Activated T-cell treated with anti-CD3 and anti-CD28 coated beads for 4 hours (primary cell): ENCODE data around the gene ERC2.
"Not testable (repeated sequence)": the region's sequence is repeated elsewhere in the genome, so short reads cannot be mapped to it uniquely, and the experiment has no call there.

Experiments
- DNase-seq: peaks from one replicate; pipeline ENCODE4 v3.0.0-alpha.2; 2020

Gene ERC2

DNA sequence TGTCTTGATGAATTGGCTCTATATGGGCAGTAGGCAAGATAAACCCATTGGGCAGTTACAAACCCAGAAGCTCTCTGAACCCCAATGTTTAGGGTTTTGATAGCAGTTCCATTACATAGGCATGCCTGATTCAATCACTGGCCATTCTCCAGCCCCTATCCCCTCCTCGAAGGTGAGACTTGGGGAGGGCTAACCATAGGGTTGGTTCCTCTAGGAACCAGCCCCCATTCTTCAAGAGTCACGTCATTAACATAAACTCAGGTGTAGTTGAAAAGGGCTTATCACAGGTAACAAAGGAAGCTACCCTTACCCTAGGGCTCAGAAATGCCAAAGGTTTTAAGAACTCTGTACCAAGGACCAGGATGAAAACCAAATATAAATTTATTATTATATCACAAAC lies 353.1 kb downstream of the ERC2 start:
- no peak for DNase-seq

DNA sequence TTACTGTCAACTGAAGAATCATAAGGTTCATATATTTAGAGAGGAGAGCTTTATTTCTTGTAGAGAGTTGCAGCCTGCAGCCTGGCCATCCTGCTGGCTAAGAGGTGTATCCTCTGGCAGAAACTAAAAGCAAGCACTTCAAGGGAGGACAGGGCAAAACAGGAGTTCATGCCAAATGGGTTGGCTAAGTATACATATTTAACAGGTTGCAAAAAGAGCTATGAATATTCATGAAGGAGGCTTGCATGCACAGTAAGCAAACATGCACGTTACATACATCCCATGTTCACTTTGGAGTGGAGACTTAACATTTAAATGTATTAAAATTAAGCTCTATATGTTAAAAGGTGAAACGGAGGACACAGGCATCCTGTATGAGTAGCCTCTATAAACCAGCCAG lies 354.4 kb downstream of the ERC2 start:
- DNase-seq = no peak

DNA sequence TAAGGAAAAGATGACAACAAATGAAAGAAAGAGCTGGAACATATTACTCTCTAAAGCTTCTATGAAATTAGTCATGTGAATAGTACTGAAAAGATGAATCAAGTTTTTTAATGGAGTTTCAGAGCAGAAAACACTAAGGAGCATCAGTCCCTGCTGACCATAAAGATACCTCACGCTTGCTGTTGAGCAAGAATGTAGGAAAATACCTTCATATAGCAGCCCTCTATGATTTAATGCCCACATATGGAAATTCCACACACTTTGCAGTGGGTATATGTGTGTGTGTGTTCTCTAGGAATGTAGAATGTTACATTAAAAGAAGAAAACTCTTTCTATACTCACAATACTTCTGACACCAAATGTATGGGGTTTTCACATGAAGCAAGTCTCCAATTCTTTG lies 355.0 kb downstream of the ERC2 start:
- no peak for DNase-seq

DNA sequence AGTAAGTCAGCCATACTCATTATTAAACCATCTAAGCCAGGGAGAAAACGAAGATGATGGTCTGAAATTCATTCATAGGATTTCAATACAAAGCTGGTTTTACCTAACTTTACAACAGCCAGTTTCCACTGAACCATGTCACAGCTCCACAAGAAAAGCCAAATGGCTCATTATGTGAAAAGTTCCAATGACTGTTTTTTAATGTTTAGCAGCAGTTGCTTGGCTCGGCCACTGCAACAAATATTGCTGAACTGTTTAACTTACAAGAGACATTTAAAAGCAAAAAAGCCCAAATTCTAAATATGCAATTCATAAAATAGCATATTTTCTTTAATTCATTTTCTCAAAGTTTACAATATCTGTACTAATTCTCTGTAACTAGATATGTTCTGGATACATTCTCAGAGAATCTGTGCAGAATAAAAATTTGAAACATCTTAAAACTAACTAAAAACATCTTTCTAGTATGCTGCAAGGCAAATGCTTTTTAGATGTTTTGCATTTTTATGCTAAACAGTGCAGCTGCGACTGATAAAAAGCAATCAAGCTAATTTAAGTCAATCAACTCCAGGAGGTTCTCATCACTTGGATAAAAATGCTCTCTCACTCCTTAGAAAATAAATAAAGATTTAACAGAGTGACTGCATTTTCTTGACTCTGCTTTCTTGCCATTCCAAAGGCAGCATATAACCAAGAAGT lies 356.5 kb downstream of the ERC2 start:
- DNase-seq = no peak

DNA sequence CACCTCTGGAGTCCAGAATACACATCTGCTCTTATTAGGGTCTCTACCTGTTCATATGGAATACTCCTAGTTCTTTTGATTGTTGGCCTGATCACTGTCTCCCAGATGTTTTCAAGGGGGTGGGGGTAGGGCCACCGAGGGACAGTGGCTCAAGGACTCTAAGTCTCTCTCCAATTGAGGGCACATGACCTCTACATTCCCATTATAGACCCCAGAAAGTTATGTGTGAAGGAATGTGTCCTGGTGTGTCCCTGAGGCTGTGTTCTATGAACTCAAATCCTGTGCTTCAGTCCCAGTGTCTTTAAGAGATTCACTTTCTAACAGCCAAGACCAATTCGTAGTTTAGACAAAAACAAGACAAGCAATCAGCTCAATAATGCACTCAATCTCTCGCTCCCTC lies 357.4 kb downstream of the ERC2 start:
- DNase-seq = no peak

DNA sequence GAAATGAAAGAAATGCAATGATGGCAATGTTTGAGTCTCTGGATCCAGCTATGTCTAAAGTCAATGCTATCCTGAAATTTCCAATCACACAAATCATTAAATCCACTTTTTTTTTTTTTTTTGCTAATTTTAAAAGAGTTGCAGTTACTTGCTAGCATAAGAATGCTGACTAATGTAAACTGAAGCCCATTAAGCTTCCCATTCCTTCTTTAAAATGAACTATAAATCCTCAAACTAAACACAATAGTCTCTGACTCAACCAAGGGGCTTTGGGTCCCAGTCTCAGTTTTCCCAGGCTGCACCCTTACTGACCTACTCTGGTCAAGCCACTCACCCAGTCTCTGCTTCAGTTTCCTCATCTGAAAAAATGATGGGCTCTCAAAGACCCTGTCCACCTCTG lies 361.1 kb downstream of the ERC2 start:
- DNase-seq = no peak

DNA sequence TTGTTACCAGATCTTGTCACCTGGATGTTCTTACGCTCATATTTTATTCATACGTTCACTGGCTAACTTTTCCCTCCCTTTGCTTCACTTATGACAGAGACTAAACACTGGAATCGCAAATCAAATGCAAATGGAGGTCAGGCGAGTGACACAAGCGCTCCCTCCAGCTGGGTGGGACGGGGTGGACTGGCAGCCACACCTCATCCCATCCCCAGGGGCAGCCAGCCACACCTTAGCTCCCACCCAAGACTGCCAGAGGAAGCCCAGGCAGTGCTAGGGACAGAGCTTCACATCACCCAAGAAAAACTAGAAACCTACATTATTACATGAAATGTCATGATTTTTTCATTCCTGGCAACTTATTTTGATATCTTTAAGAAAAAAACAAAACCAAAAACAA lies 366.2 kb downstream of the ERC2 start:
- no peak for DNase-seq

DNA sequence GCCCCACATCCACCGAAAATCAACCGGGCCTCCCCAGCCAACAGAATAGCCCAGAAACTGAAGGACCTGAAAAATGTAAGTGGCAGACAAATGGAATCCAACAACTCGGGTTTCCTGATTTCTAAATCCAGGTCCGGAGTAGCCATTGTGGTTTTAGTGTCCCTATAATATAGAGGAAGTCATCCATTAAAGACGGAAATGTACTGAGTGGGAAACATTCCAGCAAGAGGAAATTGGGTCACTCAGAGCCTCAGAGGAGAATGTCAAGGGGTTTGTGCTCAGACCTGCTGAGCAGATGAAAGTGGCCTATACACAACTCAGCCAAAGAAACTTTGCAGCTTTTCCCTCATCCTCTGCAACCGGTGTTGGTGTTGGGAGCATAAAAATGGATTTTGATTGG lies 366.7 kb downstream of the ERC2 start:
- DNase-seq = no peak

DNA sequence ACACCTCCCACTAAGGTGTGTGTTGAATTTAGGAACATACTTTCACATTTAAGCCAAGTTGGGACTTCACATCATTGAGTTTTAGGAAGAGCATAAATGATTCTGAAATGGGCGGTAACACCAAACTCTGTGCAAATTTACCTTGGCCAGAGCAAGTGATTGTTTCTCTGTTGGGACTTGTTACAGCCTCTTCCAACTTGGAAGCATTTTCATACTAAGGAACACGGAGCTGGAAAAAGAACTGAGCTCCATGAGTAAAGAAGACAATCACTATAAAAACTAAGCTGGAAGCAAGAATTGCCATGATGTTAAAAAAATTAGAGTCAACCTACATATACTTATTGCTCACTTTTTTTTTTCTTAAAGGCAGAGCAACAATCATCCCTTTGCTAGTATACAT lies 371.3 kb downstream of the ERC2 start:
- no peak for DNase-seq

DNA sequence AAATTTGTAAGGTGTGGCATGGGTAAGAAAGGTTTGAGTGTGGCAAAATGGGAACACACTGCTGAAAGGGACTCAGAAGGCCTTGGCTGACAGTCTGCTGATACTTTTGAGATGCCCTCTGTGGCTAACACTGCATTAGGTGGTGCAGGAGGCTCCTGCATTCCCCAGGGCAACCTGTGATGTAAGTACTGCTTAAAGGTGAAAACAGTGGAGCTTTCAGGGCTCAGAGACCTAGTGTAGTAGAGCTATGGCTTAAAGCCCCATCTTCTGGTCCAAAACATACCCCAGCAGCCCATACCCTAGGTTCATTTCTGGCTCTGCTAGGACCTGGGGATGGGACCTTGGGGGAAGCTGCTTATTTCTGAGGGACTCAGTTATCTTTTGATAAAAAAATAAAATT lies 374.1 kb downstream of the ERC2 start:
- no peak for DNase-seq

DNA sequence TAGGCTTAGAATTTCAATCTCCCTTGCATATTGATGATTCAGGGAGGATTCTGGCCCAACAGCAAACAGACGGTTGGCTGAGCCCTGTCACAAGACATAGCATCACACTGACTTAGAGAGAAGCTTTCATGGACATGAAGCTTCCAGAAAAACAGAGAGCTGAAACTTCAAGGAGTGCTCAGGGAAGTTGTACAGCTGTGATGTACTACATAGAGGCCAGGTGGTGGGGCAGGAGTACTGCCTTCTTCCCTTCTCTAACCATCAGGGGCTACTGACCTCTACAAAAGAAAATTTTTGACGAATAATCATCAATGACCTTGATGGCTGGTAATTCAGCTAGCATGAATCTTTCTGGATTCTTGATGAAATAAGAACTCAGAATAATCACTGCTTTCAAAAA lies 378.5 kb downstream of the ERC2 start:
- no peak for DNase-seq

DNA sequence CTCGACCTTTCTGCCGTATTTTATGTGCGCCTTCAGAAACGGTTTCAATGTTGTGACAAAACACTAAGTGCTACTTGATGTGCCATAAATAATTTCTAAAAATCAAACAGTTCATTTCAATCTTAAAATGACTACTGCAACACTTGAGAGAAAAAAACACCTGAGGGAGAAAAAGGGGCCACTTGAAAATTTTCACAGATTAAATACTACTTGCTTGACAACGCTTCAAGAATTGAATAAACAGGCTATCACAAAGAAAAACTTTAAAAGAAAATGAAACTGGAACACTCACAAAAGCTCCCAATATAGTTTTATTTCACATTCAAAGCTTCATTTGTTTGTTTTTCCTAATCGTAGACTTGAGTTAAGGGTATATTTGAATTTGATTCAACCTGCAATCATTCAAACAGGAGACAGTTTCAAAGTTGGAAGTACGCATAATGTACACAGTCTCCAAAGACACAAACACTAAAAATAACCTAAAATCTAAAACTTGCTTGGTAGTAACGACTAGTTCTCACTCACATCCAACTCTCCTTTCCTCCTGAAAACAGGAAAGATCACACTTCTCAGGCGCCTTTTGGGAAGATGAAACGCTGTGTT lies 380.7 kb downstream of the ERC2 start:
- DNase-seq = no peak

DNA sequence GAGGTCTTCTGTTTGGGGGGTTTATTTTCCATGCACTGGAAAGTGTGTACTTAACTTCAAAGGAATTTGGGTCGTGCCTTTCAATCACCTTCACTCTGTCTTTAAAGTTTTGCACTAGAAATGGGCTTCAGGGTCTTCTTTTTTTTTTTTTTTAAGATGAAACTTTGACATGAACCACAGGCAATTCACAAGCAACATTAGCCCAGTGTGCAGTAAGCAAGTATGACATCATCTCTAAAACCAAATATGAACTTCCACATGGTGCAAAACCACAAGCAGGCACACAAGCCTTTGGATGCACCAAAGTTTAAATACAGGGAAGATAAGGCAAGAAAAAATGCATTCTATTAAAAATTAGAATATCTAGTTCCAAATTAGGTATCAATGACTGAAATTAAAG lies 381.9 kb downstream of the ERC2 start:
- DNase-seq = no peak

DNA sequence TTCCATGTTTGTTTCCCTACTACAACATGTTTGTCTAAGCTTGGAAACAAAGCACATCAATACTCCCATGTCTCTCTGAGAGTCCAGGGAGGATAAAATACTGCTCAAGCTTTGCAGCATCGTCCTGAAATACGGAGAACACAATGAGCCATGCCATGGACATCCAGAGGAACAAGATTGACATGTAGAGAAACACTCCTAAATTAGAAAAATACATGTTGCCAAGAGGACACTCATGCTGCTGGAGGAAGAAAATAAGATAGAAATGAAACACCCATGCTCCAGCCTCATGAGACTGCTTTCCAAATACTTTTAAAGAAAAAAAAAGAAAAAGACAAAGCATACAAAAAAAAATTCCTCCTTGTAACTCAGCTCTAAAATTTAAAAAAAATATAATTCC lies 387.0 kb downstream of the ERC2 start:
- no peak for DNase-seq

DNA sequence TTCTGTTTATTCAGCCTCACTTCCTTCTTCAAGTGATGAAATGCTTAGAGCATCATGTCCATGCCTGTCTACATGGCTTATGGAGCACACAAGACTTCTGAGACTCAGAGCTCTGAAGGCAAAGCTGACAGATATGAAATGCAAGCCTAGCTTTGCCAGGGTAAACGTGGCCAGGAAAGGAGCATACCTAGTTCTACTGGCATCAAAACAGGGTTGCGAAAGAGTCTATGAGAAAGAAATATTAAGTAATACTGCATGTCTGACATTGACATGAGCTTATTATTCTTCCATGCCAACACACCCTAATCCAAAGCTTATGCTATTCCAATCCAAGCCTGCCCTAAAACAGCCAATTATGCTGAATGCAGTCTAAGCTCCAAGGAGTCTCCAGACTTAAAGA lies 391.5 kb downstream of the ERC2 start:
- no peak for DNase-seq

DNA sequence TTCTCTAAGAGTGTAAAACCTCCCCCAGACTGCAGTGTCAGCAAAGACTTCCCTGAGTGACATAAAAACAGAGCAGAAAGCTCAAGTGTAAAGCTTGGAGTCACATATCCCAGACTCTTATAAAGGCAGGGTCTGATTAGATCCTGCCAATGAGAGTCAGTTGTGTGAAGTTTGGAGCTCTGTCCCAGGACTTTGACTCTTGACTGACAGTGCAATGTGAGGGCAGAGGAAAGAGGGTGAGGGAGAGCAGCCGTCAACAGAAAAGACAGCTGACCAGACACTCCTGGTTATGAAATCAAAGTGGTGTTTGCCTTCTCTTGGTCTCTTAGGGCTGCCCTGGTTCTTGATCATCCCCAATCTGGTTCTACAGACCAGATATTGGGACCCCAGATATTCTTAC lies 393.2 kb downstream of the ERC2 start:
- no peak for DNase-seq

DNA sequence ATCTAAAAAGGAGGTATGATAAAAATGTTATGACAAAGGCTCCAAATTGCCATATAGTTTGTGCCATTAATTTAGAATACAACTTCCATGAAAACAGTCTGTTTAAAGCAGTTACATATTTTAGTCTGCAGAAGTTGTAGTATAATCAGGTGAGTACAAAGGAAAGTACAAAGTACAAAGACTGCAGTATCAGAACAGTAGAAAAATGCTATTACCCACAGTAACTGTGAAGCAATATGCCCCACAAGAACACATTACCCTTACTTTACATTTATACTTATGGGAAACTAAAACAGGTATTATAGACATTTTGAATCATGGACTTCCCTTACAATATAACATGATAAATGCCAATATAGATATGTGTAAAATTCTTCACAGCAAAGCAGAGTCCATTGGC lies 398.5 kb downstream of the ERC2 start:
- DNase-seq = no peak

DNA sequence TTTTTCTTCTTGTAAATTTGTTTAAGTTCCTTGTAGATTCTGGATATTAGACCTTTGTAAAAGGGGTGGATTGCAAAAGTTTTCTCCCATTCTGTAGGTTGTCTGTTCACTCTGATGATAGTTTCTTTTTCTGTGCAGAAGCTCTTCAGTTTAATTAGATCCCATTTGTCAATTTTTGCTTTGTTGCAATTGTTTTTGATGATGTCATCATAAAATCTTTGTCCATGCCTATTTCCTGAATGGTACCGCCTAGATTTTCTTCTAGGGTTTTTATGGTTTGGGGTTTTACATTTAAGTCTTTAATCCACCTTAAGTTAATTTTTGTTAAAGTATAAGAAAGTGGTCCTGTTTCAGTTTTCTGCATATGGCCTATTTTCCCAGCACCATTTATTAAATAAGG lies 401.9 kb downstream of the ERC2 start:
- DNase-seq = not testable (repeated sequence)

DNA sequence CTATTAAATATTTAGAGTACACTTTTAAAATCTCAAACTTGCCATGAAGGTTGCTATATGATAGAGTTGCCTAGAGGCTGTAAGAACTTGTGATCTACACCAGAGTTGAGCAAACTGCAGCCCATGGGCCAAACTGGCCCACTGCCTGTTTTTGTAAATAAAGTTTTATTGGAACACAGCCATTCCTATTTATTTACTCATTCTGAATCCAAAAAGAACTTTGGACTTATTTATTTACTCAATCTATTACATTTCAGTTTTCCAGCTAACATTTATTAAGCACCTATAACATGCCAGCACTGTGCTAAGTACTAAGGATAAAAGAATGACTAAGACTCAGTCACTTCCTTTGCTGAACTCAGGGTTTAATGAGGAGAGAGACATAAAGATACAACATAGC lies 403.6 kb downstream of the ERC2 start:
- DNase-seq = no peak

DNA sequence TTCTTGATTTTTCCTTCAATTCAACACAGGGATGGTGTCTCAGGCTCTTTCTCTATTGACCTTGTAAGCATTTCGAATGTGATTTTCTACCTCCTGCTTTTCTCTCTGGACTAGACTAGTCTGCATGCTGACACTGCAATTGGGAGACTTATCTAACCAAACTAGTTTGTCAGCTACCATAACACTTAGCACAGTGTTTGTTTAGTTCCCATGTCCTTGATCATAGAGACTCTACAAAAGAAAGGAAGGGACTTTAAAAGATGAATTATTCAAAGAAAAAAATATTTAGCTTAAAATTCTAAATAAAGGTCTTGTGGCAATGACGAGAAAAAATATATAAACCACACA lies 407.0 kb downstream of the ERC2 start:
- no peak for DNase-seq

DNA sequence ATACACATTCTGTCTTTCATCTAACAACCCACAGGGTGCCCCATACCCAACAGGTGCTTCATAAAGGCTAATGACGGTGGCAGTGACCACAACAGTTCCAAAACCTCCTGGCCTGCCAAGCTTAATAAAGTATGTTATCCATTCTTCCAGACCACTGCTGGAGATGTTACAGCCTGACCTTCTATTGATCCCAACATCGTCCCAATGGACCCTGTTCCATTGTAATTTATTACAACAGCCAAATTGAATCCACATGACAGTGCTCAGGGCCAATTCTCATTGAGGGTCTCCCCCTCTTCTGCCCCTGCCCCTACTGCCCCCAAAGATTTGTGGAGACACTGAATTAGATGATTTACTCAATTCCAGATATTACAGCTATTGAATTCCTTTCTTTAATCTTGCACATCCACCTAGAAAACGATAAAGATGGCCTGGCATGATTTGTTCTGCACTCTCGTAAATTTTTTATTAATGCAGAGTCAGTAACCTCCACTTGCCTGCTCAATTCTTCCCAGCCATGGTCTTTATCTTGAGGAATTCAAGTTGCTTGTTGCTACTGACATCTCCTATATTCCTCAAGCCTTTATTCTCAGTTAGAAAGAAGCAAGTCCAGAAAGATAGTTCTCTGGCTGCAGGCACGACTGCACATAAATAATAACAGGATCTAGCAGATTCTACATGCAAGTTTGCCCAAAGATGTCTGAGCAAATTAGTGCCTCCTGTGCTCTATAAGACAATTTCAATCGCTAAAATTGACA lies 407.6 kb downstream of the ERC2 start:
- no peak for DNase-seq

DNA sequence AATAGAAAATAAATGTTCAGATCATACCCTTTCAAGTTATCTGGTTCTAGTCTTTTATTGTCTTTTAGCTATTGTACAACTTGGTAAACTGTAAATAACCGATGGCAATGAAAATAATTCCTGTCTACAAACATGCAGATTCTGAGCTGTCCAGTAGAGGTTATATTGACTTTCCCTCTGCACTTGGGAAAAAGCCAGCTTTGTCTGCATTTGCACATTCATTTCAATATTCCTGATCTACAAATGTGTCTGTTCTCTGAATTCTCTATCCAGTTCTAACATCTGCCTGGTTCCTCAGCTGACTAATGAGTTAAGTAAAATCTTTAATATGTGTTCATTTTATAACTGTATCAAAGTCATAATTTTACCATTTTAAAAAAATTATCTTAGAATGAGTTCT lies 408.5 kb downstream of the ERC2 start:
- no peak for DNase-seq

DNA sequence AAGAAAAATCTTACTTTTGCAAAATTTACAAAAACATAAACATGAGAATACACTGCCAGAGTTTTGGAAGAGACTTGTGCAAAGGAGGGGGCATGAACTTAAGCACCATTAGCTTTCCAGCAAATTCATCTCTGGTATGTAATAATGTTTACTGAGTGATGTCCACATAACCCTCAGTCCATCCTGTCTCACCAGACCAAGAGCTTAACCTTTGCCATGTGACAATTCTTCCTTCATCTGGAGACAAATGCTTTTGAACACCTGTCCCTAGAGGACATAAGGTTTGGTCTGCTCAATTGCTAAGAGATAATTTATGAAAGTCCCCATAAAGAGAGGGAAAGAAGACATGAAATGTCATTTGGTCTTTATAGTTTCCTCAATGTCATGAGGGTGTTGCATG lies 412.3 kb downstream of the ERC2 start:
- DNase-seq = no peak

DNA sequence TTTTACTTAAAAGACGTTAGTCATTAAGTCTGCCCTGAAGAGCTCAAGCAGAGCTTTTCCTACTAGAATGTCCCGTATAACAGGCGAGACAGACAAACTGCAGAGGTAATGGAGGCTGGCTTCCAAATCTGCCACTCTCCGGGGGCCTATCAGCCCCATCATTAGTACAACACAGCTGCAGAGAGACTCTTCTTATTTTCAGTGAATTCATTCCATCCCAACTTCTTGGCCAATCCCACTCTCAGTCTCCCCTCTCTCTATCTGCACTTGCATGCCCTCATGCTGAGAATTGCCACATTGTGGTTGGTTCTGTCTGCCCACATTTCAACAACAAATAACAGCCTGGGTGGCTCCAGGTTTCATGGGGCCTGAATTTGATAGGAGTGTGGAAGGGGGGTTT lies 412.7 kb downstream of the ERC2 start:
- no peak for DNase-seq

DNA sequence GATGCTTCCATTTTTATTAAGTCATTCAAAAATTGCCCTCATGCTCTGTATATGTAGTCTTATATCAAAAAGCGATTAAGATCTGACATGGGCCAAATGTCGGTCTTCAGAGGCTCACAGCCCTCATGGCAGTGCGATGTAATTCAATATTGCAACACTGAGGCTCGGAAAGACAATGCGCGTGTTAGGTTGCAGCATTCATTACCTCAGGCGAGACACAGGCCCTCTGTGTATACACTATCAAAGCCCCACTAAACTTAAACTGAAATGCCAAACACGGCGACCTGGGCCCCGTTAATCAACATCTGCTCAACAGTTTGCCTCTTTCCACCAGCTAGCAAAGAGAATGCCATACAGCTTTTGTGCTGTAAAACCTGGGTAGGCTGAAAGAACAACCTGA lies 413.4 kb downstream of the ERC2 start:
- DNase-seq = no peak
